HEK293 (cell line): ENCODE measurements around the gene TMEM60.

Experiments used
- AEBP2 ChIP-seq: fragments of 450-650 bp; formaldehyde crosslinking; IDR thresholded peaks from 2 replicates; pipeline ENCODE4 v1.5.1; 2016; ENCODE audit warnings: missing biosample characterization, missing genetic modification characterization, borderline replicate concordance
- CTCF ChIP-seq: fragments of 450-650 bp; formaldehyde crosslinking; IDR thresholded peaks from 2 replicates; pipeline ENCODE4 v1.5.1; 2016; ENCODE audit warnings: missing biosample characterization, missing genetic modification characterization
- GLI2 ChIP-seq: fragments of 450-650 bp; formaldehyde crosslinking; IDR thresholded peaks from 2 replicates; pipeline ENCODE4; 2017; ENCODE audit warnings: missing biosample characterization, missing genetic modification characterization, low read depth, borderline replicate concordance
- MEIS1 ChIP-seq: sonication (generic); formaldehyde crosslinking; IDR thresholded peaks from 2 replicates; pipeline ENCODE4 v1.8.1; 2022; ENCODE audit warnings: missing genetic modification reagents, mild to moderate bottlenecking, borderline replicate concordance
- SCRT1 ChIP-seq: fragments of 450-650 bp; formaldehyde crosslinking; IDR thresholded peaks from 2 replicates; pipeline ENCODE4 v1.5.1; 2016; ENCODE audit warnings: missing biosample characterization, missing genetic modification characterization, borderline replicate concordance
- WT1 ChIP-seq: fragments of 450-650 bp; formaldehyde crosslinking; IDR thresholded peaks from 2 replicates; pipeline ENCODE4 v1.5.1; 2016; ENCODE audit warnings: missing biosample characterization, missing genetic modification characterization
- ZBTB26 ChIP-seq: fragments of 450-650 bp; formaldehyde crosslinking; optimal IDR thresholded peaks from 2 replicates; pipeline ENCODE3; 2016; ENCODE audit warnings: missing biosample characterization, mild to moderate bottlenecking, missing genetic modification characterization
- ZBTB44 ChIP-seq: fragments of 450-650 bp; IDR thresholded peaks from 2 replicates; pipeline ENCODE4 v1.5.1; 2018; ENCODE audit warnings: missing biosample characterization, mild to moderate bottlenecking, missing genetic modification characterization
- ZNF155 ChIP-seq: fragments of 450-650 bp; formaldehyde crosslinking; IDR thresholded peaks from 2 replicates; pipeline ENCODE4 v1.5.1; 2016; ENCODE audit warnings: missing biosample characterization, missing genetic modification characterization
- ZNF157 ChIP-seq: fragments of 450-650 bp; formaldehyde crosslinking; IDR thresholded peaks from 2 replicates; pipeline ENCODE4 v1.5.1; 2016; ENCODE audit warnings: missing biosample characterization, missing genetic modification characterization
- ZNF610 ChIP-seq: fragments of 450-650 bp; formaldehyde crosslinking; IDR thresholded peaks from 2 replicates; pipeline ENCODE4 v1.5.1; 2016; ENCODE audit warnings: missing biosample characterization, missing genetic modification characterization, borderline replicate concordance
- ZNF654 ChIP-seq: fragments of 450-650 bp; formaldehyde crosslinking; IDR thresholded peaks from 2 replicates; pipeline ENCODE4 v1.5.1; 2016; ENCODE audit warnings: low read depth, missing biosample characterization, missing genetic modification characterization
- TF ChIP-seq, protein P1 (sequence below): fragments of 450-650 bp; formaldehyde crosslinking; IDR thresholded peaks from 2 replicates; pipeline ENCODE4 v1.5.1; 2016; ENCODE audit warnings: missing biosample characterization, missing genetic modification characterization
- TF ChIP-seq, protein P2 (sequence below): fragments of 450-650 bp; formaldehyde crosslinking; IDR thresholded peaks from 2 replicates; pipeline ENCODE4 v1.5.1; 2017; ENCODE audit warnings: missing biosample characterization, missing genetic modification characterization
- TF ChIP-seq, protein P3 (sequence below): fragments of 450-650 bp; formaldehyde crosslinking; IDR thresholded peaks from 2 replicates; pipeline ENCODE4 v1.5.1; 2016; ENCODE audit warnings: missing biosample characterization, missing genetic modification characterization, low read depth
- TF ChIP-seq, protein P4 (sequence below): fragments of 450-650 bp; formaldehyde crosslinking; IDR thresholded peaks from 2 replicates; pipeline ENCODE4 v1.5.1; 2016; ENCODE audit warnings: missing biosample characterization, missing genetic modification characterization

The TMEM60 gene

DNA sequence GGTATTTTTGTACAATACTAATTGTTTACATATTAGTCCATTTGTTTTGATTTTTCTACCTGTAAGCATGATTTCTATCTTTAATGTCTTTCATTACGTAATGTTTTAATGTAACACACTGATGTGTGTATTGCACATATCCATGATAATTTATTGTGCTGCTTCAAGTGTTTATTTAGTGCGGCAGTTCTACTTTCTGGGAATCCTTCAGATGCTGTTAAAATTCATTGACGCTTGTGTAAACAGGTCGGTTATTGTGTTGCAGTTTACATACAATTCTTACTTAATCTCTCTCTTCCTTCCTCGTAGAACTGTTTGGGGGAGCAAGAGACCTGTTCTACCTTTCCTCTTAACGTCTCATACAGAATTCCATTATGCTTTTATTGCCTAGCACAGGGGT lies 6.9 kb downstream of the TMEM60 start (continued):
- TF ChIP-seq, protein P1, sequence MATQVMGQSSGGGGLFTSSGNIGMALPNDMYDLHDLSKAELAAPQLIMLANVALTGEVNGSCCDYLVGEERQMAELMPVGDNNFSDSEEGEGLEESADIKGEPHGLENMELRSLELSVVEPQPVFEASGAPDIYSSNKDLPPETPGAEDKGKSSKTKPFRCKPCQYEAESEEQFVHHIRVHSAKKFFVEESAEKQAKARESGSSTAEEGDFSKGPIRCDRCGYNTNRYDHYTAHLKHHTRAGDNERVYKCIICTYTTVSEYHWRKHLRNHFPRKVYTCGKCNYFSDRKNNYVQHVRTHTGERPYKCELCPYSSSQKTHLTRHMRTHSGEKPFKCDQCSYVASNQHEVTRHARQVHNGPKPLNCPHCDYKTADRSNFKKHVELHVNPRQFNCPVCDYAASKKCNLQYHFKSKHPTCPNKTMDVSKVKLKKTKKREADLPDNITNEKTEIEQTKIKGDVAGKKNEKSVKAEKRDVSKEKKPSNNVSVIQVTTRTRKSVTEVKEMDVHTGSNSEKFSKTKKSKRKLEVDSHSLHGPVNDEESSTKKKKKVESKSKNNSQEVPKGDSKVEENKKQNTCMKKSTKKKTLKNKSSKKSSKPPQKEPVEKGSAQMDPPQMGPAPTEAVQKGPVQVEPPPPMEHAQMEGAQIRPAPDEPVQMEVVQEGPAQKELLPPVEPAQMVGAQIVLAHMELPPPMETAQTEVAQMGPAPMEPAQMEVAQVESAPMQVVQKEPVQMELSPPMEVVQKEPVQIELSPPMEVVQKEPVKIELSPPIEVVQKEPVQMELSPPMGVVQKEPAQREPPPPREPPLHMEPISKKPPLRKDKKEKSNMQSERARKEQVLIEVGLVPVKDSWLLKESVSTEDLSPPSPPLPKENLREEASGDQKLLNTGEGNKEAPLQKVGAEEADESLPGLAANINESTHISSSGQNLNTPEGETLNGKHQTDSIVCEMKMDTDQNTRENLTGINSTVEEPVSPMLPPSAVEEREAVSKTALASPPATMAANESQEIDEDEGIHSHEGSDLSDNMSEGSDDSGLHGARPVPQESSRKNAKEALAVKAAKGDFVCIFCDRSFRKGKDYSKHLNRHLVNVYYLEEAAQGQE (tag by site-specific recombination): no peak
- TF ChIP-seq ZBTB26 (no peak), MEIS1 (no peak), ZNF610 (tag by site-specific recombination) (no peak), ZBTB44 (tag by site-specific recombination) (peak; percentile 88), AEBP2 (no peak), ZNF157 (no peak), WT1 (tag by site-specific recombination) (peak; percentile 49; the same call in 1 of the 2 replicates), ZNF155 (tag by site-specific recombination) (no peak), CTCF (tag by site-specific recombination) (no peak), SCRT1 (no peak), GLI2 (tag by site-specific recombination) (no peak), ZNF654 (tag by site-specific recombination) (no peak)
- TF ChIP-seq, protein P2, sequence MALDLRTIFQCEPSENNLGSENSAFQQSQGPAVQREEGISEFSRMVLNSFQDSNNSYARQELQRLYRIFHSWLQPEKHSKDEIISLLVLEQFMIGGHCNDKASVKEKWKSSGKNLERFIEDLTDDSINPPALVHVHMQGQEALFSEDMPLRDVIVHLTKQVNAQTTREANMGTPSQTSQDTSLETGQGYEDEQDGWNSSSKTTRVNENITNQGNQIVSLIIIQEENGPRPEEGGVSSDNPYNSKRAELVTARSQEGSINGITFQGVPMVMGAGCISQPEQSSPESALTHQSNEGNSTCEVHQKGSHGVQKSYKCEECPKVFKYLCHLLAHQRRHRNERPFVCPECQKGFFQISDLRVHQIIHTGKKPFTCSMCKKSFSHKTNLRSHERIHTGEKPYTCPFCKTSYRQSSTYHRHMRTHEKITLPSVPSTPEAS (tag by site-specific recombination): no peak
- TF ChIP-seq, protein P3, sequence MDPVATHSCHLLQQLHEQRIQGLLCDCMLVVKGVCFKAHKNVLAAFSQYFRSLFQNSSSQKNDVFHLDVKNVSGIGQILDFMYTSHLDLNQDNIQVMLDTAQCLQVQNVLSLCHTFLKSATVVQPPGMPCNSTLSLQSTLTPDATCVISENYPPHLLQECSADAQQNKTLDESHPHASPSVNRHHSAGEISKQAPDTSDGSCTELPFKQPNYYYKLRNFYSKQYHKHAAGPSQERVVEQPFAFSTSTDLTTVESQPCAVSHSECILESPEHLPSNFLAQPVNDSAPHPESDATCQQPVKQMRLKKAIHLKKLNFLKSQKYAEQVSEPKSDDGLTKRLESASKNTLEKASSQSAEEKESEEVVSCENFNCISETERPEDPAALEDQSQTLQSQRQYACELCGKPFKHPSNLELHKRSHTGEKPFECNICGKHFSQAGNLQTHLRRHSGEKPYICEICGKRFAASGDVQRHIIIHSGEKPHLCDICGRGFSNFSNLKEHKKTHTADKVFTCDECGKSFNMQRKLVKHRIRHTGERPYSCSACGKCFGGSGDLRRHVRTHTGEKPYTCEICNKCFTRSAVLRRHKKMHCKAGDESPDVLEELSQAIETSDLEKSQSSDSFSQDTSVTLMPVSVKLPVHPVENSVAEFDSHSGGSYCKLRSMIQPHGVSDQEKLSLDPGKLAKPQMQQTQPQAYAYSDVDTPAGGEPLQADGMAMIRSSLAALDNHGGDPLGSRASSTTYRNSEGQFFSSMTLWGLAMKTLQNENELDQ (tag by site-specific recombination): no peak
- TF ChIP-seq, protein P4, sequence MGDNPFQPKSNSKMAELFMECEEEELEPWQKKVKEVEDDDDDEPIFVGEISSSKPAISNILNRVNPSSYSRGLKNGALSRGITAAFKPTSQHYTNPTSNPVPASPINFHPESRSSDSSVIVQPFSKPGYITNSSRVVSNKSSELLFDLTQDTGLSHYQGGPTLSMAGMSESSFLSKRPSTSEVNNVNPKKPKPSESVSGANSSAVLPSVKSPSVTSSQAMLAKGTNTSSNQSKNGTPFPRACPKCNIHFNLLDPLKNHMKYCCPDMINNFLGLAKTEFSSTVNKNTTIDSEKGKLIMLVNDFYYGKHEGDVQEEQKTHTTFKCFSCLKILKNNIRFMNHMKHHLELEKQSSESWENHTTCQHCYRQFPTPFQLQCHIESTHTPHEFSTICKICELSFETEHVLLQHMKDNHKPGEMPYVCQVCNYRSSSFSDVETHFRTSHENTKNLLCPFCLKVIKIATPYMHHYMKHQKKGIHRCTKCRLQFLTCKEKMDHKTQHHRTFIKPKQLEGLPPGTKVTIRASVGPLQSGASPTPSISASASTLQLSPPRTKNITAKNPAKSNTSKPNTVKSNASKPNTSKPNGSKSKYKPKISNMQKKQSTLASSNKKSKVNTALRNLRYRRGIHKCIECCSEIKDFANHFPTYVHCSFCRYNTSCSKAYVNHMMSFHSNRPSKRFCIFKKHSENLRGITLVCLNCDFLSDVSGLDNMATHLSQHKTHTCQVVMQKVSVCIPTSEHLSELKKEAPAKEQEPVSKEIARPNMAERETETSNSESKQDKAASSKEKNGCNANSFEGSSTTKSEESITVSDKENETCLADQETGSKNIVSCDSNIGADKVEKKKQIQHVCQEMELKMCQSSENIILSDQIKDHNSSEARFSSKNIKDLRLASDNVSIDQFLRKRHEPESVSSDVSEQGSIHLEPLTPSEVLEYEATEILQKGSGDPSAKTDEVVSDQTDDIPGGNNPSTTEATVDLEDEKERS (tag by site-specific recombination): no peak
